B cell (primary cell): ENCODE data around the gene S100A13.

Experiments
- CTCF ChIP-seq: fragments of 200-600 bp; IDR thresholded peaks from one replicate; pipeline ENCODE4 v1.8.0; 2022; ENCODE audit warnings: antibody characterized with exemption, mild to moderate bottlenecking
- EZH2 ChIP-seq: IDR thresholded peaks from 2 replicates; pipeline ENCODE4 v1.6.1; 2012; ENCODE audit warnings: borderline replicate concordance, low read depth, mild to moderate bottlenecking, moderate library complexity, low read length; ENCODE audit not compliant: insufficient read depth, poor library complexity, severe bottlenecking

GRCh38 chr1:153588482-153588881 is 38.8 kb downstream of the S100A13 start:
- TF ChIP-seq CTCF (no peak), EZH2 (no peak)
